LNCaP clone FGC (cell line): ENCODE data around the gene CD27.
"Not testable (repeated sequence)": the region's sequence is repeated elsewhere in the genome, so short reads cannot be mapped to it uniquely, and the experiment has no call there.

Experiments used
- DNase-seq: peaks from one replicate; pipeline ENCODE4 v3.0.0-alpha.2; 2011; ENCODE audit warnings: low read depth
- H3K4me3 ChIP-seq: 2 replicates; pipeline ENCODE4 v1.5.1; 2011; ENCODE audit warnings: mild to moderate bottlenecking, low read depth, low read length, control low read depth
- TF ChIP-seq, protein P1 (sequence below): IDR thresholded peaks from 2 replicates; pipeline ENCODE4 v1.5.1; 2012; ENCODE audit warnings: mild to moderate bottlenecking; ENCODE audit not compliant: control insufficient read depth, insufficient read depth; ENCODE audit errors: extremely low read depth

The CD27 gene

DNA sequence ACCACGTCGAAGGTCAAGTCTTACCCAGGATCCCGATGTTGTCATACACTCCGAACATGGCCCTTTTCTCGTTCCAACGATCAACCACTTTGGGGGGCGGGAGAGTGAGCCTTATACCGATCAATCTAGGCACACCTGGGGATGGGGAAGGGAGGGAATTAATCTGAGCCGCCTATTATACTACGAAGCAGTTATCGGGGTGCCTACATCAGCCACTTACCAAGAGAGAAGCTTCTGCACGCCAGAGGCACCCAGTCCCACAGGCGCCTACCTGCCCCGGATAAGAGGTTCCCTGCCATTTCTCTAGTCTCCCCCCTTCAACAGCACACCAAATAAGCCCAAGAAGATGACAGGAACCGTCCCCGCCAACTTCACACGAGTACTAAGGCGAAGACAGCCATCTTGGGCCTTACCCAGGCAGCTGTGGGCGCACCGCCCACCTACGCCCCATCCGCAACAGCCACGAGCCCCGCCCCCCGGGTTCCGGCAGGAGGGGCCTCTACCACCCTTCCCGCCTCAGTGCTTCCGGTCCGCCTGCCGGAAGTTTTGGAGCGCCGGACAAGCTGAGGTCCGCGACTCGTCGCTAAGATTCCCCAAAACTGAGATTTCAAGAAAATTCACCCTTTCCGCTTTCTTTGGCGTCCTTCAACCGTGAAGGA, 48.2 kb downstream of the CD27 start, which contains the start of gene MRPL51:
TSS of gene MRPL51 (minus strand) at position 425 of the 659 bp plus-strand sequence. CDS start at position 299, 126 bp downstream.
- peak; percentile 82 for DNase-seq
- TF ChIP-seq, protein P1, sequence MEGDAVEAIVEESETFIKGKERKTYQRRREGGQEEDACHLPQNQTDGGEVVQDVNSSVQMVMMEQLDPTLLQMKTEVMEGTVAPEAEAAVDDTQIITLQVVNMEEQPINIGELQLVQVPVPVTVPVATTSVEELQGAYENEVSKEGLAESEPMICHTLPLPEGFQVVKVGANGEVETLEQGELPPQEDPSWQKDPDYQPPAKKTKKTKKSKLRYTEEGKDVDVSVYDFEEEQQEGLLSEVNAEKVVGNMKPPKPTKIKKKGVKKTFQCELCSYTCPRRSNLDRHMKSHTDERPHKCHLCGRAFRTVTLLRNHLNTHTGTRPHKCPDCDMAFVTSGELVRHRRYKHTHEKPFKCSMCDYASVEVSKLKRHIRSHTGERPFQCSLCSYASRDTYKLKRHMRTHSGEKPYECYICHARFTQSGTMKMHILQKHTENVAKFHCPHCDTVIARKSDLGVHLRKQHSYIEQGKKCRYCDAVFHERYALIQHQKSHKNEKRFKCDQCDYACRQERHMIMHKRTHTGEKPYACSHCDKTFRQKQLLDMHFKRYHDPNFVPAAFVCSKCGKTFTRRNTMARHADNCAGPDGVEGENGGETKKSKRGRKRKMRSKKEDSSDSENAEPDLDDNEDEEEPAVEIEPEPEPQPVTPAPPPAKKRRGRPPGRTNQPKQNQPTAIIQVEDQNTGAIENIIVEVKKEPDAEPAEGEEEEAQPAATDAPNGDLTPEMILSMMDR = no peak
- H3K4me3 ChIP-seq = peak within 1 kb of the TSS; percentile 99

GRCh38 chr12:6493497-6494257, 48.9 kb downstream of the CD27 start, which contains the start of gene NCAPD2:
NCAPD2 (plus strand) TSS chr12:6494102; CDS start chr12:6495099, 997 bp downstream.
- H3K4me3 ChIP-seq = peak within 1 kb of the TSS; percentile 99
- TF ChIP-seq, protein P1 = no peak
- DNase-seq = peak; percentile 92

DNA sequence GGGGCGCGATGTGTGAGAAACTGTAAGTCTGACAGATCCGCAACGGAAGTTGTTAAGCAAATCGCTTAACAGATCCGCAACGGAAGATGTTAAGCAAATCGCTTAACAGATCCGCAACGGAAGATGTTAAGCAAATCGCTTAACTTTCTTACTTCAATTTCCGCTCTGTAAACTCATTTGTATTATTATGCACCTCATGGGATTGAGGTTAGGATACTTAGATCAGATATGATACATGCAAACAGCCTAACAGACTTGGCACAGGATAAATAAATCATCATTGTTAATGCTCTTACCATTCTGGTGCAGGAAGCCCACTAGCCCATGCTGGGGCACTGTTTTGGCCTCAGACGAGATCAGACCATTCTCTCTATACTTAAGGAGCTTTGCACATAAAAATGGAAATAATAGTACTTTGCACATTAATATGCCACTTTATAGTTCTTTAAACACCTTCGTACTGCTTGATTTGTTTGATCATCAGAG, 49.5 kb downstream of the CD27 start:
- H3K4me3 ChIP-seq = peak overlapping the region; percentile 99
- TF ChIP-seq, protein P1 = no peak
- no peak for DNase-seq

DNA sequence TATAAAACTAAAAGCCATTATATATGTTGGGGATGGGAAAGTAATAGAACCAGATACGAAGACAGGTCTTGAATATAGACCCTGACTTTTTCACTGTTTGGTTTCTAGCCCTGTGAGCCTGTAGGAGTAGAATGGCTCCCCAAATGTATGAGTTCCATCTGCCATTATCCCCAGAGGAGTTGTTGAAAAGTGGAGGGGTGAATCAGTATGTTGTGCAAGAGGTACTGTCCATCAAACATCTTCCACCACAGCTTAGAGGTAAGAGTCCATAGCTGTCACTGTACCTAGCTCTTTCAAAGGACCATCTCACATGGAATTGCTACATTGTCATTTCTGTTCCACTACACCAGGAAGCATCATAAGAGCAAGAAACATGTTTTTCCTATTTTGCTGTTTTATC, 50.2 kb downstream of the CD27 start:
- TF ChIP-seq, protein P1 = no peak
- no peak for DNase-seq
- peak overlapping the region; percentile 99 for H3K4me3 ChIP-seq

- DNase-seq, H3K4me3 ChIP-seq: not testable (repeated sequence)
Measured at GRCh38 chr12:6497291-6497690, 52.5 kb downstream of the CD27 start.

GRCh38 chr12:6500466-6500865, 55.7 kb downstream of the CD27 start:
- TF ChIP-seq, protein P1 = no peak
- DNase-seq = no peak
- H3K4me3 ChIP-seq = no peak overlapping the region
